DOHH2 (cell line): Measurements from ENCODE around the gene PORCN.
"Not testable (repeated sequence)": the region's sequence is repeated elsewhere in the genome, so short reads cannot be mapped to it uniquely, and the experiment has no call there.

ENCODE experiments used
- H3F3A ChIP-seq: fragments of 200-600 bp; sonication (generic), shearing (Covaris generic); 2 replicates; pipeline ENCODE4 v1.6.0; 2016; ENCODE audit warnings: antibody characterized with exemption, mild to moderate bottlenecking; ENCODE audit not compliant: control insufficient read depth, insufficient read depth
- H3K27ac ChIP-seq: fragments of 200-600 bp; sonication (generic); 2 replicates; pipeline ENCODE4 v1.5.1; 2014; ENCODE audit warnings: low read depth, mild to moderate bottlenecking, low read length, moderate library complexity
- H3K27me3 ChIP-seq: fragments of 200-600 bp; sonication (generic); 2 replicates; pipeline ENCODE4 v1.6.1; 2014; ENCODE audit warnings: mild to moderate bottlenecking, low read length, mixed read lengths; ENCODE audit not compliant: control insufficient read depth
- H3K36me3 ChIP-seq: fragments of 200-600 bp; sonication (generic); 2 replicates; pipeline ENCODE4 v1.6.1; 2014; ENCODE audit warnings: mild to moderate bottlenecking, low read length, moderate library complexity, mixed read lengths; ENCODE audit not compliant: control insufficient read depth
- H3K4me1 ChIP-seq: fragments of 200-600 bp; sonication (generic); 2 replicates; pipeline ENCODE4 v1.6.1; 2014; ENCODE audit warnings: mild to moderate bottlenecking, low read length, mixed read lengths; ENCODE audit not compliant: control insufficient read depth
- H3K4me2 ChIP-seq: fragments of 200-600 bp; sonication (generic); 2 replicates; pipeline ENCODE4 v1.6.0; 2014; ENCODE audit warnings: mild to moderate bottlenecking, low read length, moderate library complexity
- H3K4me3 ChIP-seq: fragments of 200-600 bp; sonication (generic); 2 replicates; pipeline ENCODE4 v1.5.1; 2014; ENCODE audit warnings: mild to moderate bottlenecking, low read length, mixed read lengths
- H3K79me2 ChIP-seq: fragments of 200-600 bp; sonication (generic); 2 replicates; pipeline ENCODE4 v1.6.1; 2014; ENCODE audit warnings: mild to moderate bottlenecking, low read length, mixed read lengths; ENCODE audit not compliant: control insufficient read depth
- H3K9me2 ChIP-seq: fragments of 200-600 bp; sonication (generic); replicated peaks from 2 replicates; pipeline ENCODE4 v1.6.1; 2014; ENCODE audit warnings: mild to moderate bottlenecking, low read length, mixed read lengths; ENCODE audit not compliant: control insufficient read depth
- H3K9me3 ChIP-seq: fragments of 200-600 bp; sonication (generic); 2 replicates; pipeline ENCODE4 v1.6.1; 2014; ENCODE audit warnings: antibody characterized with exemption, low read length, mixed read lengths; ENCODE audit not compliant: control insufficient read depth, insufficient read depth
- H4K20me1 ChIP-seq: fragments of 200-600 bp; sonication (generic); 2 replicates; pipeline ENCODE4 v1.6.0; 2014; ENCODE audit warnings: low read depth, mild to moderate bottlenecking, antibody characterized with exemption, low read length, moderate library complexity; ENCODE audit not compliant: control insufficient read depth, insufficient read depth
- CTCF ChIP-seq: fragments of 200-600 bp; sonication (generic); IDR thresholded peaks from one replicate; pipeline ENCODE4 v1.5.1; 2014; ENCODE audit warnings: antibody characterized with exemption, mild to moderate bottlenecking, low read depth, low read length; ENCODE audit not compliant: poor library complexity, severe bottlenecking
- EZH2phosphoT487 ChIP-seq: fragments of 200-600 bp; sonication (generic); IDR thresholded peaks from 2 replicates; pipeline ENCODE4 v1.6.1; 2017; ENCODE audit warnings: borderline replicate concordance, mild to moderate bottlenecking, antibody characterized with exemption, low read length, moderate library complexity, mixed read lengths

The PORCN gene

GRCh38 chrX:48521353-48522243, 12.8 kb downstream of the PORCN start, which contains the start of gene EBP:
Gene EBP, plus strand, starts transcription at chrX:48521808. Its CDS starts 1,964 bp downstream, at chrX:48523772.
- Histone ChIP-seq H3K4me3 (peak within 1 kb of the TSS; percentile 92), H3K9me2 (no peaks in the 10 kb centered on the region), H3K4me2 (peak within 1 kb of the TSS; percentile 79), H3K27me3 (no peaks in the 10 kb centered on the region), H3K4me1 (peaks cover 42% of the 10 kb centered on the region), H3K9me3 (no peaks in the 10 kb centered on the region), H3K79me2 (peaks cover 33% of the 10 kb centered on the region), H4K20me1 (no peaks in the 10 kb centered on the region), H3F3A (no peaks in the 10 kb centered on the region; the same call in 1 of the 2 replicates), H3K36me3 (peaks cover 30% of the 10 kb centered on the region), H3K27ac (peak within 1 kb of the TSS; percentile 74)
- TF ChIP-seq EZH2phosphoT487 (no peak), CTCF (no peak)

- Histone ChIP-seq H3K36me3 (peaks cover 37% of the 10 kb centered on the region), H3K4me1 (peaks cover 42% of the 10 kb centered on the region), H3K27ac (peak overlapping the region; percentile 74), H3K4me2 (peak overlapping the region; percentile 79), H4K20me1 (no peaks in the 10 kb centered on the region), H3K9me3 (no peaks in the 10 kb centered on the region), H3K79me2 (peaks cover 33% of the 10 kb centered on the region), H3F3A (no peaks in the 10 kb centered on the region; the same call in 1 of the 2 replicates), H3K27me3 (no peaks in the 10 kb centered on the region), H3K4me3 (peak overlapping the region; percentile 92), H3K9me2 (no peaks in the 10 kb centered on the region)
- no peak for TF ChIP-seq CTCF
- TF ChIP-seq EZH2phosphoT487 = no peak
These were observed 13.5 kb downstream of the PORCN start for GRCh38 chrX:48522291-48522690.

- H3K4me1 ChIP-seq = peaks cover 38% of the 10 kb centered on the region
- H3K9me3 ChIP-seq = no peaks in the 10 kb centered on the region
- peak overlapping the region; percentile 92 for H3K4me3 ChIP-seq
These were observed 14.9 kb downstream of the PORCN start for GRCh38 chrX:48523682-48524081.

GRCh38 chrX:48525853-48526252, 17.1 kb downstream of the PORCN start:
- not testable (repeated sequence) for H3K9me3 ChIP-seq, H3K4me2 ChIP-seq, H3F3A ChIP-seq, H4K20me1 ChIP-seq, H3K4me3 ChIP-seq, H3K27ac ChIP-seq, H3K27me3 ChIP-seq, H3K9me2 ChIP-seq
- peaks cover 53% of the 10 kb centered on the region for H3K36me3 ChIP-seq
- peaks cover 33% of the 10 kb centered on the region for H3K79me2 ChIP-seq
- peaks cover 16% of the 10 kb centered on the region for H3K4me1 ChIP-seq

More at GRCh38 chrX:48523682-48524081, 14.9 kb downstream of the PORCN start:
- H3K79me2 ChIP-seq = peaks cover 33% of the 10 kb centered on the region
- peaks cover 51% of the 10 kb centered on the region for H3K36me3 ChIP-seq
- H3K4me2 ChIP-seq = peak overlapping the region; percentile 79
- H4K20me1 ChIP-seq = no peaks in the 10 kb centered on the region
- H3K9me2 ChIP-seq = no peaks in the 10 kb centered on the region
- TF ChIP-seq EZH2phosphoT487 (no peak), CTCF (no peak)
- no peaks in the 10 kb centered on the region for H3K27me3 ChIP-seq
- H3K27ac ChIP-seq = no peak overlapping the region
- H3F3A ChIP-seq = no peaks in the 10 kb centered on the region; the same call in 1 of the 2 replicates
